GM12874 (cell line): ENCODE data around the gene MAD2L1BP.

Source experiments
- TF ChIP-seq, protein P1 (sequence below): IDR thresholded peaks from 2 replicates; pipeline ENCODE4 v1.5.1; 2011; ENCODE audit warnings: low read depth, mild to moderate bottlenecking, control low read depth, low read length, moderate library complexity; ENCODE audit not compliant: insufficient read depth

Gene MAD2L1BP

GRCh38 chr6:43670623-43670986, 35.0 kb downstream of the MAD2L1BP start:
- TF ChIP-seq, protein P1, sequence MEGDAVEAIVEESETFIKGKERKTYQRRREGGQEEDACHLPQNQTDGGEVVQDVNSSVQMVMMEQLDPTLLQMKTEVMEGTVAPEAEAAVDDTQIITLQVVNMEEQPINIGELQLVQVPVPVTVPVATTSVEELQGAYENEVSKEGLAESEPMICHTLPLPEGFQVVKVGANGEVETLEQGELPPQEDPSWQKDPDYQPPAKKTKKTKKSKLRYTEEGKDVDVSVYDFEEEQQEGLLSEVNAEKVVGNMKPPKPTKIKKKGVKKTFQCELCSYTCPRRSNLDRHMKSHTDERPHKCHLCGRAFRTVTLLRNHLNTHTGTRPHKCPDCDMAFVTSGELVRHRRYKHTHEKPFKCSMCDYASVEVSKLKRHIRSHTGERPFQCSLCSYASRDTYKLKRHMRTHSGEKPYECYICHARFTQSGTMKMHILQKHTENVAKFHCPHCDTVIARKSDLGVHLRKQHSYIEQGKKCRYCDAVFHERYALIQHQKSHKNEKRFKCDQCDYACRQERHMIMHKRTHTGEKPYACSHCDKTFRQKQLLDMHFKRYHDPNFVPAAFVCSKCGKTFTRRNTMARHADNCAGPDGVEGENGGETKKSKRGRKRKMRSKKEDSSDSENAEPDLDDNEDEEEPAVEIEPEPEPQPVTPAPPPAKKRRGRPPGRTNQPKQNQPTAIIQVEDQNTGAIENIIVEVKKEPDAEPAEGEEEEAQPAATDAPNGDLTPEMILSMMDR, result no peak

- TF ChIP-seq, protein P1, result no peak
Measured at GRCh38 chr6:43671011-43671800, 35.6 kb downstream of the MAD2L1BP start.

DNA sequence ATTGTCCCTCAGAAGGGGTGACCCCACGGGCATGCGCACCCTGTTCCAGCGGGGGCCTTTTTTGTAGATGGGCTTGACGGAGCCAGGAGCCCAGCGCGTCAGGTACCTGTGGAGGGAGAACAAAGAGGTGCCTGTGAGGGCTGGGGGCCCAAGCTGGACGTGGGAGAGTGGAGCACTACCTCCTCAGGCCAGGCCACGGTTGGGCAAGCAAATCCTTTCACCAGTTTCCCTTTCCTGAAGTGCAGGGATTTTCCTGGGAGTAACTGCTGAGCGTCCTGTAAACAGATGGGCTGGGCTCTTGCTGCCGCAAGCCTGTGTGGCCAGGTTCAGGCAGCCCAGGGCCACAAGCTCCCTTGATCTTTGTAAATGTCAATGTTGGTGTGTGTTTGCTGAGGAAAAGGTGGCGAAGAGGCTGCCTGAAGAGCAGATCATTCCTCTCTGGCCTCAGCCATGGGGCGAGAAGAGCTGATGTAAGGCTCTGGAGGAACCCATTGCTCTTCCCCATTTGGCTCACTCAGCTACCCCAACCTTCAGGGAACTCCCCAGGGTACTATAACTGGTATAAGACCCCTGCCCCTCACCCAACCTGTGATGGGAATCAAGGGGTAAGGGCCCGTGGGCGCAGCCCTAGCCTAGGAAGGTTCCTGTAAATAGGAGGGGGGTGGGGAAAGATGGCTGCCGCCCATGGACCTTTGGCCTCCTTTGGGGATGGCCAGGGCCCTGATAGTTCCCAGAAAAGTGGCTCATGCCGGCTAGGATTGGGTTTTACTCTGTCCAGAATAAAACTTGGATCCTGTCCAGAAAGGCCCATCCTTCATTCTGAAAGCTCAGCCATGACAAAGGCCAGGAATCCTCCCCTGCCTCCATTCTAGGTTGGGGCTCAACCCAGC, 36.4 kb downstream of the MAD2L1BP start:
- TF ChIP-seq, protein P1, result no peak

- TF ChIP-seq, protein P1, result no peak
Measured at GRCh38 chr6:43673444-43674084, 37.9 kb downstream of the MAD2L1BP start.

- TF ChIP-seq, protein P1, result no peak
Measured at GRCh38 chr6:43674291-43674690, 38.7 kb downstream of the MAD2L1BP start.

GRCh38 chr6:43674921-43675320, 39.3 kb downstream of the MAD2L1BP start:
- TF ChIP-seq, protein P1, result no peak
